ENCODE data around the gene EHD1.

DNA sequence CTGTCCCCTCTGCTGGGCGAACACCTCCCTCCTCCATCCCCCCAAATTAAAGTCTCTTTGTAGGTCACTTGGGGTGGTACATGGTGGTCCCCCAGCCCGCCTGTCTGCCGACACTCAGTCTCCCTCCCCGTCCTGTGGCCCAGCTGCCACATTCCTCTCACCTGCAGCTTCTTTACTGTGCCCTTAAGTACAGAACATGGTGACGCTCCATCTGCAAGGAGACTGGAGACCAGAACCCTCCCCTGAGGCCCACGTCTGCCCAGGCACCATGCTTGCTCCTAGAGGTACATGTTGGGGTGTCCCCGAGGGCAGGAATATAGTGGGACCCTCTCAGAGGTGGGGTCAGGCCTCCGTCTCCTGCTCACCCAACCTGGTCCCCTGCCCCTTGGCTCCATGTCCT is 5.6 kb upstream of the EHD1 start:
- TF ChIP-seq, protein P1, sequence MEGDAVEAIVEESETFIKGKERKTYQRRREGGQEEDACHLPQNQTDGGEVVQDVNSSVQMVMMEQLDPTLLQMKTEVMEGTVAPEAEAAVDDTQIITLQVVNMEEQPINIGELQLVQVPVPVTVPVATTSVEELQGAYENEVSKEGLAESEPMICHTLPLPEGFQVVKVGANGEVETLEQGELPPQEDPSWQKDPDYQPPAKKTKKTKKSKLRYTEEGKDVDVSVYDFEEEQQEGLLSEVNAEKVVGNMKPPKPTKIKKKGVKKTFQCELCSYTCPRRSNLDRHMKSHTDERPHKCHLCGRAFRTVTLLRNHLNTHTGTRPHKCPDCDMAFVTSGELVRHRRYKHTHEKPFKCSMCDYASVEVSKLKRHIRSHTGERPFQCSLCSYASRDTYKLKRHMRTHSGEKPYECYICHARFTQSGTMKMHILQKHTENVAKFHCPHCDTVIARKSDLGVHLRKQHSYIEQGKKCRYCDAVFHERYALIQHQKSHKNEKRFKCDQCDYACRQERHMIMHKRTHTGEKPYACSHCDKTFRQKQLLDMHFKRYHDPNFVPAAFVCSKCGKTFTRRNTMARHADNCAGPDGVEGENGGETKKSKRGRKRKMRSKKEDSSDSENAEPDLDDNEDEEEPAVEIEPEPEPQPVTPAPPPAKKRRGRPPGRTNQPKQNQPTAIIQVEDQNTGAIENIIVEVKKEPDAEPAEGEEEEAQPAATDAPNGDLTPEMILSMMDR (IDR thresholded peaks at IDR 0.05; ENCODE audit: control extremely low read depth in 1 of 3, insufficient read depth in 1 of 3, low read depth in 1 of 3, low read length in 3 of 3) = no peak
- no peak for TF ChIP-seq POLR2A (IDR thresholded peaks at IDR 0.05; ENCODE audit: control extremely low read depth in 1 of 2, low read depth in 2 of 2, low read length in 2 of 2)
- TF ChIP-seq BACH1 (IDR thresholded peaks at IDR 0.05; ENCODE audit: low read length) = no peak
- no peak for TF ChIP-seq BRCA1 (IDR thresholded peaks at IDR 0.05; ENCODE audit: low read depth, low read length)
- no peak for TF ChIP-seq GABPA (IDR thresholded peaks at IDR 0.05; ENCODE audit: borderline replicate concordance, insufficient read depth, low read length)
- no peak for TF ChIP-seq EZH2 (IDR thresholded peaks at IDR 0.05; ENCODE audit: low read depth, low read length, severe bottlenecking)
- no peak for TF ChIP-seq POLR2AphosphoS5 (IDR thresholded peaks at IDR 0.05; ENCODE audit: low read depth, low read length)
- no peak for TF ChIP-seq GTF2F1 (IDR thresholded peaks at IDR 0.05; ENCODE audit: borderline replicate concordance, low read depth, low read length)
- no peak for TF ChIP-seq FOSL1 (IDR thresholded peaks at IDR 0.05; ENCODE audit: insufficient read depth, low read depth, low read length)
- TF ChIP-seq SP1 (IDR thresholded peaks at IDR 0.05; ENCODE audit: low read depth, low read length) = no peak
- no peak for TF ChIP-seq TAF1 (IDR thresholded peaks at IDR 0.05; ENCODE audit: low read depth, low read length)
- no peak for TF ChIP-seq MAX (IDR thresholded peaks at IDR 0.05)
- TF ChIP-seq SAP30 (IDR thresholded peaks at IDR 0.05; ENCODE audit: insufficient read depth, insufficient replicate concordance, low read length) = no peak
